Hematopoietic multipotent progenitor cell (in vitro differentiated cells): ENCODE measurements around the gene SAMD13. TPM values are rescaled to one million over a fixed set of nuclear protein-coding genes. Genes with fewer than 3 reads are reported as not detected.
A peak's percentile ranks its signal among the peaks of the same experiment; 100 is the strongest.

Experiments used
- DNase-seq, 3 donors: peaks; one replicate each; pipeline ENCODE4 v3.0.0-alpha.2; 2011 to 2015; ENCODE audit warnings: low read depth in 2 of 3, low spot score in 2 of 3
- total RNA-seq: library from RNA; depleted of rRNA; stranded (reverse); fragments of >200 nt; gene quantifications from one replicate; pipeline ENCODE4 v1.2.3, GENCODE V29; 2012

The SAMD13 gene
- total RNA-seq, 1 donor: 5.7 TPM

DNA sequence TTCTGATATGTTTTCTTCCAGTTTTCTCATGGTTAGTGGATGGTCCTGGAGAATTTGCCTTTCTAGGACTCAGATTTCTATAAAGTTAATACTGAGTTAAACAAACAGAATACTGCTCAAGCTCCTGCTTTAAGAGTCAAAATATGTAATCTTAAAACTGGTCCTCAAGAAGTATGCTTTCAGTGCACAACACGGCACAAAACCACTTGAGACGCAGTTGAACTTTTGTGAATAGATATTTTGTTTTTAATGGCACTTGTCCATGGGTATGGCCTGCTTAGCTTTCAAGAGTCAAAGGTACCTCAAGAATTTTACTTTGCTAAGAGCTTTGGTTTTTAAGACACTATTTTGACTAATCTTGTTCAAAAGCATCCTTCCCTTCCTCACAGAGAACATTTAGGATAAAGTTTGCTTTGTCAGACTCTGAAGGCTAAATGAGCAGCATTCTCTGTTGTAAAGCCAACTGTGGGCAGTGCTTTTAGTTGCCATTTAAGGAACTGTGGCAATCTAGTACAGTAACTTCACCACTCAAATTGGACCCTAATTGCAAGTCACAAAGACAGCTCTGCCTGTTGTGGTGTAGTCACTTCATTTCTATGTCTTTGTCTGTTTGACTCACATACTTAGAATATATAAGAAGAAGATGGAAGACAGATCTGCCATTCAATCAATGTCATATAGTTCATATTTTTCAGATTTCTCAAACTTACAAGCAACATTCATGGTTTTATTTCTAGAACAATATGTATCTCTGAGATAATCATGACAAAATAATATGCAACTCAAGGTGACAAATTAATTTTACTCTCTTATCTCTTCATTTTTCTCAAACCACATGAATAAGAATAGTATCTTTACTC, 28.8 kb downstream of the SAMD13 start:
- no peak for DNase-seq

DNA sequence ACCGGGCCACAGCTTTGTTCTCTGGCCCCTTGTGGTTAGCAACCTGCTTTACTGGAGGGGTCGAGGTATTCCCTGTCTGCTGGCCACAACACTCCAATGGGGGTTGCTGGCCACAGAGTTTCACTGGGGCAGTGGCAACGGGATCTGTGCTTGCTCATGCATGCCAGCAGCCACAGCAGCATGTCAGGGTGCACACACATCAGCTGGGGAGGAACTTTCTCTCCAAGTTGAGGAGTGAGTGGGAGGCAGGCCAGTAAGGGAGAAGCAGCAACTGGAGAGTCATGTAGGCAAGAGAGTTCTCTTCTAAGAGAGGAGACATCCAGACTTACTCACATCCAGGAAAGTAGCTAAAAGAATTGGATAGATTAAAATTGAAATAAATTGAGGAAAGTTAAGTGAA, 38.0 kb downstream of the SAMD13 start:
- no peak for DNase-seq

DNA sequence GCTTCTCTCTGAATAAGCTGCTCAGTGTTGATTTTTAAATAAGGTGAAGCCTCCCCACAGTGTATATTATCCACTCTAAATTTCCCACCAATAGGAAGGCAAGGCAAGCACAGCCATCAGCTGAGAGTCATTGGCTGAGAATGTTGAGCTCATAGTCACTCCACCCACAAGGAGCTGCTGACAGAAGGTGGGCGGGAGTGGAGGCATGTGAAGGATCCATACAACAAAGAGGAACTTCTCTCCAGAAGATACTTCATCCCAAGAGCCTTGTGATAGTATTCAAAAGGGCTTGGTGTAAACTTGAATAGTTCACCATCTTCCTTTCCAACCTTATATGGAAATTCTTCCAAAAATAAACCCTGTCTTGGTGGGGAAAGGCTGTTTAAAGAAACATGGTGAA, 42.8 kb downstream of the SAMD13 start:
- no peak for DNase-seq

DNA sequence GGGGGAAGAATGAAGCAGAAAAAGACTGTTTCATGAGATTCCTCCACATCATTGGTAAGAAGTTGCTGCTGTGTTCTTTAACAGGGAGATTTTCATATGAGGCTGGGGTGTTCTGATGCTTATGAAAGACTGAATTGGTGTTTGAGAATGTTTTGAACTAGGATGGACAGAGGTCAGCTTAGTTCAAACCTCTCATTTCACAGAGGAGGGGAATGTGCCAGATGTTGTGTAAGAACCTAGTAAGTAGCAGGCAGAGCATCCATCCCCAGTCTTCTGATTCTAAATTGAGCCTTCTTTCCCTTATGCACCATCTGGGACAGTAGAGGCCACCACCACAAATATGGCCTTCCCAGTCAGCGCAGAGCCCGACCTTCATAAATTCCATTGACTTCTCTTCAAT, 43.7 kb downstream of the SAMD13 start:
- no peak for DNase-seq

DNA sequence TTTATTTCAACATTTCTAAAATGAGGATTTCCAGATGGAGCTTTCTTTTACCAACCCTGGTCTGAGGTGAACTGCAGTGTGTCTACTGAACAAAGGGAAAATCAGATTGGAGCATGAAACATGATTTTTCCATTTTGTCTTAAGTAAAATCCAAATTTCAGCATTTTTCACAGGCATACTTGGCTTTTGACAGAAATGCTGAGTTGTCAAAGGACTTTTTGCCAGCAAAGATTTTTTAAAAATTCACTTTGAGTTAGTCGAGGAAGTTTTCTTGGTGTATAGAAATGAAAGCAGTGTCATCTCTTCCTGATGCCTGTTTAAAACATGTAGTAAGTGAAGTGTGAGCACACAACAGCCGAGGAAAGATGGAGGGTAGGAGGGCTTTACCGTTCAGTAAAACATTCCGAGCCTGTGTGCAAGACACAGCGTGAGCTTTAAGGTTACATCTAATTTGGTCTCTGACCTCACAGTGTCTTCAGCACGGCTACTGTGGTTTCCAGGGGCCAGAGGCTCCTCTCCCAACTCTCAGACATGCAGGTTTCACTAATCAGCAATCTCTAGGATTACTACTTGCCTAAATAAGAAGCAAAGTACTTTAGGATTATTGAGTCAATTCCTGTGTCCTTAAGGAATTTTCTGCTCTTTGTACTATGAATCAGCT, 45.9 kb downstream of the SAMD13 start:
- no peak for DNase-seq

DNA sequence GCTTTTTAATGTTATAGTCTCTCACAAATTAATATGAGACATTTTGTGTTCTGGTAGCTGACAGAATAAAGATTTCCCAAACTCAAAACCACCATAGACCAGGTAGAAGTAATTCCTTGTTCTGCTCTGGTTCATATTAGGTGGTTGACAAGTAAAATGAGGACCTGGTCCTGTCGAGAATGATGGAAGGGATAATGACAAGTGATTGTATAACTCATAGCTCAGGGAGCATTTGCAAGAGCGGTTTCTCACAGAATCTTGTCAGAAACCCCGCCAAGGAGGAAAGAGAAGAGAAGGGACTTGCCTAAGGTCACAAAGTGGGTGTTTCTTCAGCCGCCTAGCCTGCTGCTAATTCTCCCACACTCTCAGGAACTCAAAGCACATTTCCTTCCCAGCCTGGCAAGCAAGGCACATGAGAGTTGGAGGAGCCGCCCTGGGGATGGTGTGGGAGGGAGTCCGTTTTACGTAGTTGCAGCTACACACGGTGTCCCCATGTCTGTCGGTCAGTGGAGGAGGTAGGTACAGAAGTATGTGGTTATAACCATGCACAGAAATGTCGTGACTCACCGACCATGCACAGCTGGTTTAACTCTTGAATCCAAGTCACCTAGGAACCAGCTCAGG, 46.5 kb downstream of the SAMD13 start:
- DNase-seq: no peak

DNA sequence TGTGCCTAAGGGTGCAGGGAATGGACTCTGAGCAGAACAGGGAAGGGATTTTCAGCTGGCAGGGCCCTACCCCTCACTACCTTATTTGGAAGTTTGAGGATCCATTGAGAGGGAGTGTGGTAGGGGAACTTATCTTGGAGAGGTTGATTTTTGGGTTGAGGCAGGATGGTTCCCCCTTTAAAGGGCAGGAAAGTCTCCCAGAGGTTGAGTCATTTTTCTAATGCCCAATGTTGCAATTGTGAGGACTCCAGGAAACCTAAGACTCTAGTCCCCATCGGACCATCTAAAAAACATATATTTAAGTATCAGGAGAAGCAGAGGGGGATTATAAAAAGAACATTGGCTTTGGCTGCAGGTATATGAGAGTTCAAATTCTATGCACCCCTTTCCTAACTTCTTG, 47.3 kb downstream of the SAMD13 start:
- DNase-seq: no peak

DNA sequence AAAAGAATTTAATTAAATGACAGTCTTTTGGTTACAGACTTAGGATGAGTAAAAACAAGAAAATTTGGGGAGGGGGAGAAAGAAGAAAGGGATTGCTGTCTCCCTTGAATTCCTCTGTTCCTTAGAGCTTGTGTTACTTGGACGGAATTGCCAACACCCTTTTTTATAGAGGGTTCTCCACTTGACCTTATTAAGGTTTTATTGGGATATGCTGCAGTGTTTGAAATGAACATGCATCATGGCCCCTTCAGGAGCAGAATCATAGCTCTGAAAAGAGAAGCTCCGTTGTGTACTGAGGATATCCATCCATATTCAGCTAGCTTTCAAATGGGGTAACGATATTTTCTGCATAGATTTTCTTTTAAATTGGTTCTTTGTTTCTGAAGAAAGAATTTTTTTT, 48.6 kb downstream of the SAMD13 start:
- no peak for DNase-seq

DNA sequence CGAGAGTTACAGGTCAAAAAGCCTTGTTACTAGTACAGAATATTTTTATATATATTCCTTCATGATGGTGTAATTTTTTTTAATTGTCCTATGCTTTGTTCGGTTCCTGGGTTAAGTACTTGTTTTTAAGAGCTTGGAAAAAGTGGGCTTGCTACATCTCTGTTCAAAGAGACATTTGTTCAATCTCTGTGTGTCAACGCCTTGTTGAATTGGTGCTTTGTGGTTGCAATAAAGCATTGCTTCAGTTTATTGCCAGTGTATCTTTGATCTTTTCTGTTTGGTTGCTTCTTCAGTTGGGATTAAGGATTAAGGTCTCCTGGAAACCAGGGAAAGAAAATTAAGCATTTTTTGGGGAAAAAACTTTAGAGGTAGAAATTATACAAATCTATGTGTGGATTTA, 49.0 kb downstream of the SAMD13 start:
- DNase-seq: no peak

DNA sequence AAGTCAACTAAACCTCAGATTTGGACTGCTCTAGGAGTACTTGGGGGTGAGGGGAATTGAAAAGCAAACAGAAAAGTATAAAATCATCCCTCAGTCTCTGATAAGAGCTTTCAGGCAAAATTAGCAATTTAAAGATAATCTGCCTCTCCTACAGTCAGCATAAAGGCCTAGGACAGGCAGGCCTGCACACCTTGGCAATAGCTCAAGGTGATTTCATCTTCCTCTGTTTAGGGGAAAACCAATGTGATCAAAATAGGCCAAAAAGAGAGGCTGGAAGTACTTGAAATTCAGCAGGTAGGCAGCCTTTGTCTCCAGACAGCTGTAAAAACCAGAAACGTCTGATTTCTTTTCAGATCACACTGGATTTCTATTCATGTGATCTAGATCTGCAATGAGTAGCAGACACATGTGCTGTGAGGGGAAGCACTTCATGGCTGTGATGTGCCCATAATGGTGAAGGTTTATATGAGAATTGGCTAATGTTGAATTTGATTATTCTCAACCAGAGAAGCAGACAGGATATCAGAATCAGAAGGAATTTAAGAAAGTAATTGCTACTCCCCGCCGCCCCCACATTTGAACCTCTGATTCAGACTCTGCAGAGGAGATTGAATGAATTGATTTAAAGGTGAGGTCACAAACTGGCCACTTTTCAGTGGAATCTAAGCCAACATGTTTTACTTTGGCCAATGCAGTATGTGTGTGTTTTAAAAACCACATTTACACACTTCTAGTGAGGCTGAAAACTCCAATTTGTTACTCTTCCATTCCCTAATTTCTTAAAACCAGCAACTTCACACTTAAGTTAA, 51.0 kb downstream of the SAMD13 start:
- DNase-seq: no peak

DNA sequence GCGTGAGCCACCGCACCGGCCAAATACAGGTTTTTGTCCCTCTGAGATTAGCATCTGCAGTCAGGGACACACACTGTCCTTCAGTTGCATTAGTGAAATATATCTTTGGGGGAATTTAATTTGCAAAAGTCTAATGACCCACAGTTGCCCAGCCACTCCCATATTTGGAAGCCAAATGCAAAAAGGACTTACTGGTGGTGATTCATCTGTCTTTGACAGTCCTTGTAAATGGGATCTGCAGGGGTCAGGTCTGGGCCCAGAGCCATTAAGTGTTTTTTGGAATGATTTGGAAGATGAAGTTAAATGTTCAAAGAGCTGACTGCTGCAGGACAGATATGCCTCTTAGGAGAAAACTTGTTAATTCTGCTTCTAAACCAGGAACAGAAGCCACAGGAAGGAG, 52.2 kb downstream of the SAMD13 start:
- DNase-seq: no peak

DNA sequence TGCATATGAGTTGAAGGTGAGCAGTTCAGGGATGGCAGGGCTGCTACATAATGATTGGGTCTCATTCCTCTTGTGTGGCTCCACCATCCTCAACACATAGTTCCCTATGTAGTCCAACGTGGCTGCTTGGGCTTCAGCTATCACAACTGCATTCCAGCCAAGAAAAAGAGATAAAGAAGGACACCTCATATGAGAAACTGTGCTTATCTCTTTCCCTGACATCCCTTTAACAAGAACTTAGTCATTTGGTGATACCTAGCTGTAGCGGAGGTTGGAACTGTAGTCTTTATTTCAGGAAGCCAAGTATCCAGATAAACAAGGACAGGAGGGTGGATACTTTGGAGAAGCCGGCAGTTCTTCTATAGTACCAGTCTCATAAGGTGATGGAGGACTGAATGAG, 54.0 kb downstream of the SAMD13 start:
- DNase-seq: no peak

DNA sequence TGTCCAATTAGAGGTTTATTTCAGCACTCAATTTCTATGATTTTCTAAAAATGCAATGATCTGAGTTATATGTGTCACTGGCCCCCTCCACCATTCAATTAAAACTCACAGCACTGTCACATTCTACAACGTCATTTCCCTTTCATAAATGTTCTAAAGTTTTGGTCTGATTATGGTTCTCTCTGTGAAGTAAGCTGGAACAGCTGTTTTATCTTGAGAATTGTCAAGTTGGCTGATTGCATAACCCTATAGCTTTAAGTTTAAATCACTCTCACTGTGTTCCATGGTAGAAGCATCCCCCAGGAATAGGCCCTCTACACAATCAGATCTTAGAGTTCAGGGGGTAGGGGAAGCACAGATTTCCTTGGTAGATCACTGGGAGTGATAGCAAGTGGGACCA, 55.4 kb downstream of the SAMD13 start:
- no peak for DNase-seq

DNA sequence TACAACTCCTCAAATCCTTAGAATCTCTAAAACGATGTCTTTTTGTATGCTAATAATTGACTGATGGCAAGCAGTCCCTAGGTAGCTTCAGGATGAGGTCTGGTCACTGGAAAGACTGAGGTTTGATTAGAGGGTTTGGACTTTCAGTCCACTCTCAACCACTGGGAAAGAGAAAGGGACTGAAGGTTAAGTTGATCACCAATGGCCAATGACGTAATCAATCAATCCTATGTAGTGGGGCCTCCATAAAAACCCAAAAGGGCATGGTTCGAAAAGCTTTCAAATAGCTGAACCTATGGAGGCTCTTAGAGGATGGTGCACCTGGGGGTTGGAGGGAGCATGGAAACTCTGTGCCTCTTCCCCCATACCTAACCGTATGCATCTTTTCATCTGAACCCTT, 57.2 kb downstream of the SAMD13 start:
- no peak for DNase-seq

DNA sequence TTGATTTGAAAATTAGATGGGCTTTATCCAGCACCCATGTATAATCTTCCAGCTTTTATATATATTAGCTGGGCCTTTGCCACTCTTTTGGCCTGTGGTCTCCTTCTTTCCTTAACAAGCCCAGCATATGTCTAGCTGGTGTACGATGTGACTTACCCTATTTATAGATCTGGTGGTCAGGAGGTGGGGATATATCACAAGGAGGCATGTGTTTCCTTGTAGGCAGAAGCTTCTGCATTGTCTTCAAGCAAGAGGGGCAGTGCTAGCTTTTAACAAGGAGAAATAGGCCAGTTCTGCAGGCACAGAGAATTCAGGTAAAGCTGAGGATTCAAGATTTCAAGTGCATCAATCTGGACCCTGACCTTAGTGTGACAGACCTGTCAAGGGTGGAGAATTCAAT, 58.8 kb downstream of the SAMD13 start:
- no peak for DNase-seq

DNA sequence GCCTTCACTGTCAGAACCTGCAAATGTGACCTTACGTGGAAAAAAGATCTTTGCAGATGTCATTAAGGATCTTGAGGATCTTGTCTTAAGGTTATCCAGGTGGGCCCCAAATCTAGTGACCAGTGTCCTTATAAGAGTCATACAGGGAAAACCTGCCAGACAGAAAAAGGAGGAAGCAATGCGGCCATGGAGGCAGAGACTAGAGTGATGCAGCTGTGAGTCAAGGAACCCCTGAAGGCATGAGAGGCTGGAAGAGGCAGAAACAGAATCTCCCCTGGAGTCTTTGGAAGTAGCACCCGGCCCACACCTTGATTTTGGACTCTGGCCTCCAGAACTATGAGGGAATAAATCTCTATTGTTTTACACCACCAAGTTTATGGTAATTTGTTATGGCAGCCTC, 60.3 kb downstream of the SAMD13 start:
- no peak for DNase-seq

DNA sequence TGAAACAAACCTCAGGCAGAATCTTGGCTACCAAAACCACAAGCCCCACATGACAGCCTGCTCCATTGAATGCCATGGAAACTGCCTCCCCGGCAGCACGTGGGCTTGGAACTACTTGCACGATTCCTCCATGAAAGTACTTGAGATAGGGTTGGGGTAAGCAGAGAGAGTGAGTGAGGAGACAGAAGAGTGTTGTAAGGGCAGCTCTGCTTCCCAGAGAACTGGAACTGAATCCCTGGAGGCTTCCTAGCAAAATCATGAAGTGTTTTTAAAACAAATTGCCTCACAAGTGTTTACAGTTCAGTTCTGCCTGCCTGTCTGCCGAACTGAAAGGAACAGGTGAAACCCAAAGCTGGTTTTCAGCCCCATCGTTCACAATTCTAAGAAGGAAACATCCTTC, 61.5 kb downstream of the SAMD13 start:
- DNase-seq: peak in 1 of 3 donors; percentile 24

DNA sequence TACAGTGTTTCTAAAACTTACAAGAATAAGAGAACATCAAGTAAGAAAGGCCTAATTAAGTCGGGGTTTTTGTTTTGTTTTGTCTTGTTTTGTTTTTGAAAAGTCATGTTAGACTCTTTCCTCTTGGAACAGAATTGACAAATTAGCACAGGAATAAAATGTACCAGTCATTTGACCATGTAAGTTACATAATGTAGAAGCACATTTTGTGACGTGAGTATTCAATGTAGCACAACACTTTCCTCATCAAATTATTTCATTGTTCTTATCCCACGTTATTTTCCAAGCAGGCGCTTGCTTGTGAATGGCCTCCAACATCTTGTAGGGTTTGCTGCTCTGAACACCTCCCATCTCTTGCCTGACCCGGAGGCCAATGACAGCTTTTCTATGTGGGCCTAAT, 62.1 kb downstream of the SAMD13 start:
- DNase-seq: no peak

DNA sequence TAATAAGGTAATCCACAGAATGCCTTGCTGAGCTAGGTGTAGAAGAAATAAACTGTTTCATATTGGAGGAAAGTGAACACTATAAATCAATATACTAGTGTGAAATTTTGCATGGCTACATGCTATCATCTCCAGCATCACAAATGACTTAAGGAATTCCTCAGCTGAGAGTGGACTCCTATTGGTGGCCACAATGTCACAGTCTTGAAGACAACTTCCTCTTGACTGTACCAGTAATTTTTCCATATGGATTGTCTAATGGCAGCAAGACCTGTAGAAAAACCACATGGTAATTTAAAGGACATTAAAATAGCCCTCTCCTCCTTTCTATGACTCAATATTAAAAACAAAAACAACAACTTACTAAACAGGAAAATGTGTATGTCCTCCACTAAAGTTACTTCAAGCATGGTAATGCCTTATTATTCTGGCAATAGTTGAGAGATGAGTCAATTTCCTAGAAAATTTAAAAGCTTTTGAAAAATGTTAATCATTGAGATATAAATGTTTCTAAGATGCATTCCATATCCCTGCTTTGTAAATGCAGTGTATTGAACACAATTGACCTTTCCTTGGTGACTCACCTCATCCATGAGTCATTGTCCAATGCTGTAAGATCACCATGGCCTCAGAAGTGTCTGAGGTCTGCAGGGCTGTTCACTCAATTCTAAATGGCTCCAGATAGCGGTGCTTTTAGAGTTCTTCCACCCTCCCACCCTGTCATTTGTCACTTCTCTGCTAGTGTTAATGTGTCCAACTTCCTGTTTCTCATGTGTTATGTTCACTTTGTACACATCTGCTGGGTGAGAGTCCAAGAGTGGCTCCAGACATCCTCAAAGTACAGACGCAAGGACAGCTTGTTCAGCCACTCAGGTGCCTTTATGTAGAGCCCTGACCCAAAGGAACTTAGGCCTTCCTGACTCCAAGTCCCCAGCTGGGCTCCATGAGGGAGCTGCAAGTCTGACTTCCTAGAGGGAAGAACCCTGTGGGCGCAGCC, 64.0 kb downstream of the SAMD13 start:
- DNase-seq: peak in 1 of 3 donors; percentile 31

DNA sequence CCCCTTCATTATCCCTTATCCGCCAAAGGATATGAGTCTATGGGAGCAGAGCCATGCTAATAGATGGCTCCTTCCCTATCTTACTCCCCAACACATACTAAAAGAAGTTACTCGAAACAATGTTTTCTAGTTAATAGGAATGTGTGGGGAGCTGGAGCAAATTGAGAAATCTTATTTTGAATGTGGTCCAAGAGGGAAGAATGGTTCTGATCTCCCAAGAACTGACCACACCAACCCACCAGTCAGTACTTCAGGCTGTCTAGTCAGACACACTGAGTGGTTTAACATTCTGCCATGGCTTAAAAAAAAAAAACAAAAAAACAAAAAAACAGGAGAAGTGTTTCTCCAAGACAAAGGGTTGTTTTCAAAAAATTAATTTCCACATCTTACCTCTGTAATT, 65.3 kb downstream of the SAMD13 start:
- DNase-seq: no peak
